Progenitor cell of endocrine pancreas (in vitro differentiated cells): ENCODE data around the gene RPS29. TPM values are rescaled to one million over a fixed set of nuclear protein-coding genes. Genes with fewer than 3 reads are reported as not detected.

Experiments used
- DNase-seq: peaks from one replicate; pipeline ENCODE4 v3.0.0; 2021; ENCODE audit warnings: low spot score; ENCODE audit not compliant: unreplicated experiment
- H3K27ac Mint-ChIP-seq: 2 replicates; pipeline ENCODE4 v1.8.0; 2021; ENCODE audit warnings: mild to moderate bottlenecking, moderate library complexity, mixed read lengths
- H3K27me3 Mint-ChIP-seq: 2 replicates; pipeline ENCODE4 v1.8.0; 2021; ENCODE audit warnings: mixed read lengths
- H3K36me3 Mint-ChIP-seq: 2 replicates; pipeline ENCODE4 v1.8.0; 2022; ENCODE audit warnings: mixed read lengths; ENCODE audit not compliant: insufficient read depth
- H3K4me1 Mint-ChIP-seq: 2 replicates; pipeline ENCODE4 v1.8.0; 2021; ENCODE audit warnings: low read depth, mixed read lengths
- H3K4me3 Mint-ChIP-seq: 2 replicates; pipeline ENCODE4 v1.8.0; 2021; ENCODE audit warnings: low read depth, mild to moderate bottlenecking, moderate library complexity, mixed read lengths
- H3K9me3 Mint-ChIP-seq: 2 replicates; pipeline ENCODE4 v1.8.0; 2021; ENCODE audit warnings: low read depth, mixed read lengths
- total RNA-seq: library from RNA; stranded (reverse); gene quantifications from 2 replicates; pipeline ENCODE4 v1.2.1, GENCODE V29; 2021
- TF ChIP-seq, protein P1 (sequence below): fragments of 200-600 bp; sonication (generic); IDR thresholded peaks from one replicate; pipeline ENCODE4 v1.5.0; 2021; ENCODE audit warnings: antibody characterized with exemption, mild to moderate bottlenecking; ENCODE audit not compliant: unreplicated experiment

The RPS29 gene
- total RNA-seq, 1 donor from 2014 or later, result 1,117 TPM

DNA sequence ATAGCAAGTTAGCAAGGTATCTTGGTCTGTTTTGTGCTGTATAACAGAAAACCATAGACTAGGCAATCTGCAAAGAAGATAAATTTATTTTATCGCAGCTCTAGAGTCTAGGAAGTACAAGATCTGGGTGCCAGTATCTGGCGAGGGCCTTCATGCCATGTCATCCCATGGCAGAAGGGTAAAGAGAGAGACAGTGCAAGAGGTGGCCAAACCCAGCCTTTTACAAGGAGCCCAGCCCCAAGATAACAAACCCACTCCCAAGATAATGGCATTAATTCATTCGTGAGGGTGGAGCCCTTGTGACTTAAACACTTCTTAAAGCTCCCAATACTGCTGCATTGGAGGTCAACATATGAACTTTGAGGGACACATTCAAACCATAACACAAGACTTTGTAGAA is 16.9 kb downstream of the RPS29 start:
- no peaks in the 10 kb centered on the region for H3K9me3 Mint-ChIP-seq
- peaks cover 6% of the 10 kb centered on the region for H3K36me3 Mint-ChIP-seq
- H3K4me1 Mint-ChIP-seq, result peaks cover 5% of the 10 kb centered on the region
- H3K4me3 Mint-ChIP-seq, result no peak overlapping the region
- DNase-seq, result no peak
- H3K27ac Mint-ChIP-seq, result no peak overlapping the region
- H3K27me3 Mint-ChIP-seq, result no peaks in the 10 kb centered on the region
- TF ChIP-seq, protein P1, sequence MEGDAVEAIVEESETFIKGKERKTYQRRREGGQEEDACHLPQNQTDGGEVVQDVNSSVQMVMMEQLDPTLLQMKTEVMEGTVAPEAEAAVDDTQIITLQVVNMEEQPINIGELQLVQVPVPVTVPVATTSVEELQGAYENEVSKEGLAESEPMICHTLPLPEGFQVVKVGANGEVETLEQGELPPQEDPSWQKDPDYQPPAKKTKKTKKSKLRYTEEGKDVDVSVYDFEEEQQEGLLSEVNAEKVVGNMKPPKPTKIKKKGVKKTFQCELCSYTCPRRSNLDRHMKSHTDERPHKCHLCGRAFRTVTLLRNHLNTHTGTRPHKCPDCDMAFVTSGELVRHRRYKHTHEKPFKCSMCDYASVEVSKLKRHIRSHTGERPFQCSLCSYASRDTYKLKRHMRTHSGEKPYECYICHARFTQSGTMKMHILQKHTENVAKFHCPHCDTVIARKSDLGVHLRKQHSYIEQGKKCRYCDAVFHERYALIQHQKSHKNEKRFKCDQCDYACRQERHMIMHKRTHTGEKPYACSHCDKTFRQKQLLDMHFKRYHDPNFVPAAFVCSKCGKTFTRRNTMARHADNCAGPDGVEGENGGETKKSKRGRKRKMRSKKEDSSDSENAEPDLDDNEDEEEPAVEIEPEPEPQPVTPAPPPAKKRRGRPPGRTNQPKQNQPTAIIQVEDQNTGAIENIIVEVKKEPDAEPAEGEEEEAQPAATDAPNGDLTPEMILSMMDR, result no peak

DNA sequence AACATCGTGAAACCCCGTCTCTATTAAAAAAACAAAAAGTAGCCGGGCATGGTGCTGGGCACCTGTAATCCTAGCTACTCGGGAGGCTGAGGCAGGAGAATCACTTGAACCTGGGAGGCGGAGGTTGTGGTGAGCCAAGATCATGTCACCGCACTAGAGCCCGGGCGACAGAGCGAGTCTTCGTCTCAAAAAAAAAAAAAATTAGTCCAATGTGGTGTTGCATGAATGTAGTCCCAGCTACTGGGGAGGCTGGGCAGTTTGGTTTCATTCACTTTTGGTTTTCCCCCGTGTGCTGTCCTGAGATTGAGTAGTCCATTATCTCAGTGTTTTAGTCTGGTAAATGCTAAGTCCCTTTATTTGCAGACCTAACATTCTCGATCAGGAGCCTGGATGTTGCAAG is 19.5 kb downstream of the RPS29 start:
- Mint-ChIP-seq H3K9me3 (peaks cover 9% of the 10 kb centered on the region), H3K27ac (no peak overlapping the region), H3K27me3 (no peaks in the 10 kb centered on the region), H3K4me3 (no peak overlapping the region), H3K4me1 (peaks cover 3% of the 10 kb centered on the region), H3K36me3 (peaks cover 3% of the 10 kb centered on the region)
- TF ChIP-seq, protein P1, result no peak
- no peak for DNase-seq

DNA sequence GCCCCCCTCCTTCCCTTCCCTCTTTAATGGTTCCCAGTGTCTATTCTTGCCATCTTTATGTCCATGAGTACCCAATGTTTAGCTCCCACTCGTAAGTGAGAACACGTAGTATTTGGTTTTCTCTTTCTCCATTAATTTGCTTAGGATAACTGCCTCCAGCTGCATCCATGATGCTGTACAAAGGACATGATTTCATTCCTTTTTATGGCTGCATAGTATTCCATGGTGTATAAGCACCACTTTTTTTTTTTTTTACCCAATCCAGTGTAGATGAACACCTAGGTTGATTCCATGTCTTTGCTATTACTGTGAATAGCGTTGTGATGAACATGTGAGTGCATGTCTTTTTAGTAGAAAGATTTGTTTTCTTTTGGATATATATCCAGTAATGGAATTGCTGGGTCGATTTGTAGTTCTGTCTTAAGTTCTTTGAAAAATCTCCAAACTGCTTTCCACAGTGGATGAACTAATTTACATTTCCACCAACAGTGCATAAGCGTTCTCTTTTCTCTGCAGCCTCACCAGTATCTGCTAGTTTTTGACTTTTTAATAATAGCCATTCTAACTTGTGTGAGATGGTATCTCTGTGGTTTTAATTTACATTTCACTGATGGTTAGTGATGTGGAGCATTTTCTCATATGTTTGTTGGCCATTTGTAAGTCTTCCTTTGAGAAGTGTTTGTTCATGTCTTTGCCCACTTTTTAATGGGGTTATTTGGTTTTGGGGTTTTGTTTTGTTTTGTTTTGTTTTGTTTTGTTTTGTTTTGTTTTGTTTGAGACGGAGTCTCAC is 26.0 kb downstream of the RPS29 start:
- Mint-ChIP-seq H3K27ac (no peak overlapping the region), H3K4me1 (no peaks in the 10 kb centered on the region), H3K36me3 (peaks cover 2% of the 10 kb centered on the region), H3K9me3 (peaks cover 11% of the 10 kb centered on the region), H3K27me3 (no peaks in the 10 kb centered on the region), H3K4me3 (no peak overlapping the region)
- TF ChIP-seq, protein P1, result no peak
- DNase-seq, result no peak

DNA sequence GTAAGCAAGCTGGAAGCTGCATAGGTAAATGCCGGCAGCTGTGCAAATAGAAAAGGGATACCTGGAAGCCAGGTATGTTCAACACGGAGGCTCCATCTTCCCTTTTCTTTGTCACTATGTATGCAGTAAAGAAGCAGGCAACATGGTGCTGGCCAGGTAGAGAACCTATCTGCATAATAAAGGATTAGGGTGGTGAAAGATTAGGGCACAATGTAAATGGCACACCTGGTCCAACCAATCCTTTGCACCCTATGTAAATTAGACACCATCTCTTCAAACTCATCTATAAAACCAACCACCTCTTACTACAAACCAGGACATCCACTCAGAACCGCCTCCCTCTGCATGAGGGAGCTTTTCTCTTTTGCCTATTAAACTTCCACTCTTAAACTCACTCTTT is 32.3 kb downstream of the RPS29 start:
- no peaks in the 10 kb centered on the region for H3K9me3 Mint-ChIP-seq

DNA sequence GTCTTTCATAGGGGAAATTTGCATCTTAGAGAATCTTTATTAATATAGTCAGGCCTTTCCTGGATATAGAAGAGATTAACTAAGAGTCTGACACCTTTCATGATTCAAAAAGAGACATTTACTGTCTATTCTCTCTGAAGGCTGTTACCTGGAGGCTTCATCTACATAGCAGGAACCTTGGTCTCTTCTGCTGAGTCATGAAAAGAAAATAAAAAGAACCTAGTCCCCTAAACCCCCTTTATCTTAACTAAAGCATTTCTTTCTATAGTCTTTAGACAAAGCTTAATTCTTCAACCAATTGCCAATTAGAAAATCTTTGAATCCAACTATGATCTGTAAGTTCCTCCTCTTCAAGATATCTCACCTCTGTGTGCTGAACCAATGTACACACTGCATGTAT is 33.1 kb downstream of the RPS29 start:
- H3K4me1 Mint-ChIP-seq, result peaks cover 17% of the 10 kb centered on the region
- H3K27ac Mint-ChIP-seq, result no peak overlapping the region
- H3K9me3 Mint-ChIP-seq, result no peaks in the 10 kb centered on the region
- no peaks in the 10 kb centered on the region for H3K27me3 Mint-ChIP-seq
- H3K36me3 Mint-ChIP-seq, result no peaks in the 10 kb centered on the region
- TF ChIP-seq, protein P1, result no peak
- no peak overlapping the region for H3K4me3 Mint-ChIP-seq
- DNase-seq, result no peak

More for the DNA sequence above, 32.3 kb downstream of the RPS29 start:
- TF ChIP-seq, protein P1, result no peak
- Mint-ChIP-seq H3K27me3 (no peaks in the 10 kb centered on the region), H3K4me3 (no peak overlapping the region), H3K36me3 (no peaks in the 10 kb centered on the region), H3K27ac (no peak overlapping the region), H3K4me1 (peaks cover 17% of the 10 kb centered on the region)
- DNase-seq, result no peak
